HepG2 (cell line): ENCODE measurements around the gene SGF29. TPM values are rescaled to one million over a fixed set of nuclear protein-coding genes. Genes with fewer than 3 reads are reported as not detected.

Experiments
- AHR ChIP-seq: IDR thresholded peaks from 2 replicates; pipeline ENCODE4 v1.6.1; 2018; ENCODE audit warnings: missing genetic modification reagents, missing compliant biosample characterization
- CEBPZ ChIP-seq: IDR thresholded peaks from 2 replicates; pipeline ENCODE4 v1.6.1; 2012; ENCODE audit warnings: low read length, improper control_type of control experiment
- ESRRA ChIP-seq: sonication (generic); formaldehyde crosslinking; IDR thresholded peaks from 2 replicates; pipeline ENCODE4 v1.5.1; 2020; ENCODE audit warnings: mild to moderate bottlenecking, low read depth, missing genetic modification reagents
- GATA4 ChIP-seq: sonication (generic); IDR thresholded peaks from 2 replicates; pipeline ENCODE4 v1.6.1; 2016; ENCODE audit warnings: antibody characterized with exemption, low read depth, borderline replicate concordance
- HNF4A ChIP-seq: sonication (generic); formaldehyde crosslinking; IDR thresholded peaks from 2 replicates; pipeline ENCODE4 v1.4.0; 2020; ENCODE audit warnings: missing genetic modification reagents
- PAX8 ChIP-seq: sonication (generic); formaldehyde crosslinking; IDR thresholded peaks from 2 replicates; pipeline ENCODE4 v1.8.0; 2022; ENCODE audit warnings: mild to moderate bottlenecking, missing genetic modification reagents, borderline replicate concordance
- SOX5 ChIP-seq: IDR thresholded peaks from 2 replicates; pipeline ENCODE4 v1.6.1; 2016; ENCODE audit warnings: borderline replicate concordance
- THAP9 ChIP-seq: sonication (generic); formaldehyde crosslinking; IDR thresholded peaks from 2 replicates; pipeline ENCODE4; 2020; ENCODE audit warnings: missing genetic modification reagents, mild to moderate bottlenecking, borderline replicate concordance
- ZBTB2 ChIP-seq: sonication (generic); formaldehyde crosslinking; IDR thresholded peaks from 2 replicates; pipeline ENCODE4 v1.8.0; 2022; ENCODE audit warnings: low read depth, missing genetic modification reagents
- ZBTB33 ChIP-seq: sonication (generic); formaldehyde crosslinking; IDR thresholded peaks from 2 replicates; pipeline ENCODE4 v1.4.0; 2020; ENCODE audit warnings: missing genetic modification reagents
- ZNF225 ChIP-seq: sonication (generic); formaldehyde crosslinking; IDR thresholded peaks from 2 replicates; pipeline ENCODE4 v1.4.0; 2020; ENCODE audit warnings: mild to moderate bottlenecking, missing genetic modification reagents
- ZNF609 ChIP-seq: sonication (generic); formaldehyde crosslinking; IDR thresholded peaks from 2 replicates; pipeline ENCODE4 v1.4.0; 2020; ENCODE audit warnings: mild to moderate bottlenecking, missing genetic modification reagents, borderline replicate concordance
- polyA plus RNA-seq, 8 experiments: library from polyadenylated mRNA; depleted of rRNA in 3 of 8; stranded (reverse) in 7 of 8; unstranded in 1 of 8; fragments of >200 nt; fragmentation: Illumina TruSeq in 4 of 8; extraction: Trizol in 4 of 8; gene quantifications; 2 replicates each; pipeline versions ENCODE4 v1.2.1 to v1.2.3, GENCODE V29; 2011 to 2016; ENCODE audit warnings: low read depth in 4 of 8, missing spikeins in 1 of 8, mixed read lengths in 1 of 8; ENCODE audit not compliant: insufficient read depth in 1 of 8
- total RNA-seq, 5 experiments: library from RNA; depleted of rRNA; stranded (reverse); fragments of >200 nt; fragmentation: Illumina TruSeq; extraction: Trizol; gene quantifications; 2 replicates each; pipeline ENCODE4 v1.2.3, GENCODE V29; 2016; ENCODE audit warnings: low read depth in 1 of 5

The SGF29 gene
- total and polyA plus RNA-seq, 2 of the 13 experiments (the other 11 are each of a cell fraction or from before 2014, with no cell fraction given): 5.0 to 29.4 TPM

DNA sequence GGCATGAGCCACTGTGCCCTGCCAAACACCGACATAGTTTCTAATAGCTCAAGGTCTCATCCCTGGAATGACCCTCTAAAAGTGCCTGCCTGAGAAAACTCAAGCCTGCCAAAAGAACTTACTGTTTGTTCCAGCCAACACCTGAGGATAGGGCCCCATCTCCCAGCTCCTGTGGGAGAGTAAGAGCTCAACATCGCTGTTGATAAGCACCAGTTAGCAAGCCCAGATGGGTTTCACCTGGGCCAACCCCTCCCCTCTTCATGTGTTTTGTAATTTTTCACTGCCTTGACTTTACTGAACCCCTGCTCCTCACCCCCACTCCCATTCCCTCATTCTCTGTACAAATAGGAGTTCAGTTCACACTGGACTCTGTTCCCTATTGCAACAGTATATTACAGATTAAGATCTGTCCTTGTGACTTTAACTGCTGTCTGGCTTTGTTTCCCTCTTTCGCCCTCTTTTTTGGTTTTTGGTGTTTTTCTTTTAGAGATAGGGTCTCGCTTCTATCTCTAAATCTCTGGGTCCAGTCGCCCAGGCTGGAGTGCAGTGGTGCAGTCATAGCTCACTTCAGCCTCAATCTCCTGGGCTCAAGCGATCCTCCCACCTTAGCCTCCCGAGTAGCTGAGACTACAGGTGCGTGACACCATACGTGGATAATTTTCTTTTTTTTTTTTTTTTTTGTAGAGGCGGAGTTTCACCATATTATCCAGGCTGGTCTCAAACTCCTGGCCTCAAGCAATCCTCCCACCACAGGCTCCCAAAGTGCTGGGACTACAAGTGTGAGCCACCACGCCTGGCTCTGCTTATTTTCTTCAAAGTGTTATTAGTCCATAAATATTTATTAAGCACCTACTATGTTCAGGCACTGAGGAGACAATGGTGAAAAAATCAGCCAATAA is 27.3 kb upstream of the SGF29 start (continued):
- TF ChIP-seq CEBPZ: no peak
- peak; percentile 93 for TF ChIP-seq ZNF609 (CRISPR knock-in tag)
- TF ChIP-seq GATA4: peak; percentile 94
- no peak; the same call in 1 of the 2 replicates for TF ChIP-seq ZNF225 (CRISPR knock-in tag)
- peak; percentile 56; the same call in 1 of the 2 replicates for TF ChIP-seq THAP9 (CRISPR knock-in tag)
- TF ChIP-seq ZBTB2: no peak
- peak; percentile 67; the same call in 1 of the 2 replicates for TF ChIP-seq AHR (CRISPR knock-in tag)
- TF ChIP-seq HNF4A (CRISPR knock-in tag): peak; percentile 99
- TF ChIP-seq PAX8: no peak
- TF ChIP-seq SOX5: peak; percentile 96
- no peak for TF ChIP-seq ZBTB33
- TF ChIP-seq ESRRA (CRISPR knock-in tag): peak; percentile 95
